Spleen (tissue), 7 donors: Measurements from ENCODE around the gene TENT4B.

ENCODE experiments used
- CTCF ChIP-seq, 11 experiments: fragments of 200-600 bp in 7 of 11; fragments of 450-650 bp in 4 of 11; sonication (generic) in 4 of 11; IDR thresholded peaks in 8 of 11; conservative IDR thresholded peaks in 3 of 11; 1 replicate in 7 of 11; 2 replicates in 4 of 11; pipeline versions ENCODE4 v1.4.0 to v1.8.0; 2016 to 2021; ENCODE audit warnings: antibody characterized with exemption in 11 of 11, inconsistent platforms in 4 of 11, mild to moderate bottlenecking in 1 of 11
- POLR2AphosphoS5 ChIP-seq, 3 donors: sonication (generic); formaldehyde crosslinking; IDR thresholded peaks; one replicate each; pipeline ENCODE4 v1.5.1; 2017; ENCODE audit warnings: antibody characterized with exemption in 3 of 3
- donor health status: DM: no; HTN: no; CAD: no; lungs with moderate emphysema.
- donor health status: DM: no; HTN: no; CAD: no.
- donor health status: DM: no; HTN: no; CAD: no.

DNA sequence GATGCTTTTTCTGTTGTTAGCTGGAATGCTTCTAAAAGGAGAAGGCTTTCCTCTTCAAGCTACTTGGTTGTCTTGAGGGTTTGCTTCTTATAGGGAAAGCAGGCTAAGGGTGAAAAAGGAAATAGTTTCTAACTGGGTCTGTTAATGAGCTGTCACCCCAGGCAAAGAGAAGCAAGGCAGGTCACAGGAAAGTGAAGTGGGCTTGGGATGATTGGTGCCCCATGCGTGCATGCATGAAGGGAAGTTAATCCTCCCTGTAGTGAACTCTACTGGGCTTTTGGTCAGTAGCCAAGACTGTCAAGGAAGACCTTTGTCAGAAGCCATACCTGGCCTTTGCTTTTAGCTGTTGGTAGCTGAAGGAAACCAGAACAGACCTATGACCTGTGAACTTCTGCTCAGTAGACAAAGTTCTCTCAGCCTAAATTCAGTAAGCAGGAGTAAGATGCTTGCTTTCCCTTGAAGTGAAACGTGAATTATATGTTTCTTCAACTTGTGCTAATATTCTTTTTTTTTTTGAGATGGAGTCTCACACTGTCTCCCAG lies 16.5 kb downstream of the TENT4B start:
- TF ChIP-seq POLR2AphosphoS5 (IDR thresholded peaks at IDR 0.05) (no peak), CTCF (IDR thresholded peaks at IDR 0.05 in 8 of 11, conservative IDR thresholded peaks at IDR 0.05 in 3 of 11) (no peak)
